K562 (cell line): ENCODE data around the gene SERTAD2. TPM values are rescaled to one million over a fixed set of nuclear protein-coding genes. Genes with fewer than 3 reads are reported as not detected.

ENCODE experiments used
- ATAC-seq: fragments of 200-7000 bp; cut with Tn5 transposase; 3 replicates; pipeline ENCODE4 v1.9.1; 2020; ENCODE audit warnings: moderate library complexity
- BruUV-seq: library from RNA; stranded (reverse); fragments of 400-500 nt; replicated peaks from 2 replicates; lab custom pipeline; 2021; lab: Mats Ljungman, UMichigan
- CTCF ChIA-PET: fragments of 300-600 bp; formaldehyde crosslinking; extraction: SDS; loops from one replicate; lab custom pipeline; 2021; ENCODE audit warnings: low intra/inter-chr PET ratio; lab: Yijun Ruan, JAX
- POLR2A ChIA-PET: fragments of 300-600, 350-650 bp; sonication (Branson Sonifier 250); formaldehyde crosslinking; extraction: SDS; loops from one replicate; lab custom pipeline; 2021; ENCODE audit warnings: antibody characterized with exemption, inconsistent platforms; lab: Yijun Ruan, JAX
- DNase-seq, 4 experiments: peaks; one replicate each; pipeline versions ENCODE4 v3.0.0 to v3.0.0-alpha.2; 2011 to 2018; ENCODE audit warnings: low spot score in 3 of 4, mixed read lengths in 3 of 4; ENCODE audit errors: extremely low read depth in 1 of 4
- FAIRE-seq: peaks from 2 replicates; lab custom pipeline; 2011; peaks lifted over from hg19 to GRCh38; lab: Jason Lieb, UNC
- H2AFZ ChIP-seq: 2 replicates; pipeline ENCODE4 v1.6.0; 2011; ENCODE audit warnings: low read depth, low read length, control low read depth, inconsistent platforms
- H3K27ac ChIP-seq: fragments of 200-600 bp; 3 replicates; pipeline ENCODE4 v1.8.0; 2011; ENCODE audit warnings: low read depth, mild to moderate bottlenecking, control low read depth, inconsistent platforms, low read length, moderate library complexity, mixed read lengths; ENCODE audit errors: extremely low read depth
- H3K27me3 ChIP-seq, 2 experiments: fragments of 300-600 bp in 1 of 2; 2 replicates in 1 of 2; 3 replicates in 1 of 2; pipeline versions ENCODE4 v1.6.0 to v1.8.0; 2011; ENCODE audit warnings: inconsistent platforms in 2 of 2, low read length in 2 of 2, mild to moderate bottlenecking in 1 of 2, mixed read lengths in 1 of 2, moderate library complexity in 1 of 2; ENCODE audit not compliant: control insufficient read depth in 2 of 2, insufficient read depth in 2 of 2
- H3K36me3 ChIP-seq: fragments of 300-600 bp; 3 replicates; pipeline ENCODE4 v1.8.0; 2011; ENCODE audit warnings: mild to moderate bottlenecking, low read length, inconsistent platforms; ENCODE audit not compliant: control insufficient read depth, insufficient read depth
- H3K4me1 ChIP-seq, 2 experiments: fragments of 200-600 bp in 1 of 2; replicated peaks in 1 of 2; 2 replicates in 1 of 2; 3 replicates in 1 of 2; pipeline versions ENCODE4 v1.5.1 to v1.8.0; 2011; ENCODE audit warnings: inconsistent platforms in 2 of 2, low read length in 2 of 2, mild to moderate bottlenecking in 1 of 2, mixed read lengths in 1 of 2, moderate library complexity in 1 of 2; ENCODE audit not compliant: control insufficient read depth in 2 of 2, insufficient read depth in 2 of 2
- H3K4me2 ChIP-seq: 2 replicates; pipeline ENCODE4 v1.6.1; 2011; ENCODE audit warnings: low read length, control low read depth, inconsistent platforms, mixed read lengths; ENCODE audit not compliant: insufficient read depth
- H3K4me3 ChIP-seq: fragments of 200-600 bp; sonication (generic), shearing (Covaris generic); 2 replicates; pipeline ENCODE4 v1.5.1; 2016; ENCODE audit warnings: control low read depth, inconsistent platforms
- H3K79me2 ChIP-seq: fragments of 200-600 bp; 3 replicates; pipeline ENCODE4 v1.8.0; 2011; ENCODE audit warnings: low read length, inconsistent platforms; ENCODE audit not compliant: control insufficient read depth, insufficient read depth
- H3K9ac ChIP-seq, 2 experiments: 2 replicates each; pipeline versions ENCODE4 v1.6.0 to v1.6.1; 2011; ENCODE audit warnings: low read depth in 2 of 2, low read length in 2 of 2, control low read depth in 1 of 2, inconsistent platforms in 1 of 2, mild to moderate bottlenecking in 1 of 2, mixed read lengths in 1 of 2; ENCODE audit not compliant: insufficient read depth in 1 of 2
- H3K9me1 ChIP-seq: one replicate; pipeline ENCODE4 v1.6.0; 2011; ENCODE audit warnings: inconsistent platforms, mild to moderate bottlenecking, low read length, moderate library complexity; ENCODE audit not compliant: control insufficient read depth, insufficient read depth
- H3K9me3 ChIP-seq: replicated peaks from 2 replicates; pipeline ENCODE4 v1.5.1; 2011; ENCODE audit warnings: low read depth, low read length, inconsistent platforms; ENCODE audit not compliant: control insufficient read depth, insufficient read depth
- H4K20me1 ChIP-seq: replicated peaks from 2 replicates; pipeline ENCODE4 v1.6.1; 2011; ENCODE audit warnings: low read length, inconsistent platforms, mixed read lengths; ENCODE audit not compliant: control insufficient read depth, insufficient read depth
- BCOR ChIP-seq: fragments of 450-650 bp; IDR thresholded peaks from 2 replicates; pipeline ENCODE4 v1.6.1; 2016
- BRD4 ChIP-seq: fragments of 200-600 bp; sonication (generic); IDR thresholded peaks from 2 replicates; pipeline ENCODE4 v1.6.1; 2017; ENCODE audit warnings: inconsistent platforms
- CSDE1 ChIP-seq, 2 experiments: fragments of 450-650 bp; IDR thresholded peaks; 2 replicates each; pipeline ENCODE4 v1.6.1; 2016; ENCODE audit warnings: mild to moderate bottlenecking in 1 of 2
- RBM25 ChIP-seq: fragments of 200-400 bp; formaldehyde crosslinking; IDR thresholded peaks from 2 replicates; pipeline ENCODE4 v1.6.1; 2018; ENCODE audit warnings: low read length, low read depth, moderate library complexity; ENCODE audit not compliant: severe bottlenecking
- WGBS: fragments of 100-300 bp; shearing (Covaris generic); methylation state at CpG from one replicate; pipeline ENCODE4 v1.1.6; 2016; ENCODE audit warnings: low coverage, mixed read lengths; ENCODE audit not compliant: insufficient coverage; ENCODE audit errors: missing lambda C conversion rate; 5-methylcytosine and 5-hydroxymethylcytosine counted together
- in situ Hi-C: fragments of 300-500 bp; cut with MboI; formaldehyde crosslinking; loops from 4 replicates; pipeline ENCODE4 v1.15.0; 2018; ENCODE audit warnings: inconsistent platforms, mixed read lengths
- intact Hi-C: fragments of 100-400 bp; cut with micrococcal nuclease; formaldehyde crosslinking; loops from 2 replicates; pipeline ENCODE4 v1.14.2; 2022
- polyA plus RNA-seq, 8 experiments: library from polyadenylated mRNA; depleted of rRNA in 4 of 8; stranded (reverse) in 5 of 8; unstranded in 3 of 8; fragments of >200 nt; fragmentation: Nextera tagmentation in 2 of 8; fragmentation: Illumina TruSeq in 1 of 8; extraction: Ambion mirVana in 2 of 8; extraction: Trizol in 1 of 8; gene quantifications; 2 replicates each; pipeline versions ENCODE4 v1.2.1 to v1.2.3, GENCODE V29; 2011 to 2014; ENCODE audit warnings: inconsistent platforms in 1 of 8, missing spikeins in 1 of 8
- total RNA-seq, 7 experiments: library from RNA; depleted of rRNA in 6 of 7; stranded (reverse); fragments of >200 nt in 6 of 7; fragmentation: Illumina TruSeq in 2 of 7; extraction: Trizol in 2 of 7; gene quantifications; 2 replicates each; pipeline versions ENCODE4 v1.2.1 to v1.2.3, GENCODE V29; 2011 to 2021; ENCODE audit warnings: low replicate concordance in 1 of 7
- TF ChIP-seq, protein P1 (sequence below), 2 experiments: fragments of 450-650 bp in 1 of 2; sonication (generic) in 1 of 2; formaldehyde crosslinking in 1 of 2; IDR thresholded peaks in 1 of 2; conservative IDR thresholded peaks in 1 of 2; 2 replicates each; pipeline versions ENCODE4 v1.6.1 to v1.8.1; 2016 to 2023; ENCODE audit warnings: mild to moderate bottlenecking in 2 of 2, moderate library complexity in 2 of 2, inconsistent platforms in 1 of 2, missing genetic modification reagents in 1 of 2

Gene SERTAD2
- total and polyA plus RNA-seq, 9 of the 15 experiments (the other 6 are each of a cell fraction or from before 2014, with no cell fraction given), result 3.0 to 12.5 (median 6.1) TPM

DNA sequence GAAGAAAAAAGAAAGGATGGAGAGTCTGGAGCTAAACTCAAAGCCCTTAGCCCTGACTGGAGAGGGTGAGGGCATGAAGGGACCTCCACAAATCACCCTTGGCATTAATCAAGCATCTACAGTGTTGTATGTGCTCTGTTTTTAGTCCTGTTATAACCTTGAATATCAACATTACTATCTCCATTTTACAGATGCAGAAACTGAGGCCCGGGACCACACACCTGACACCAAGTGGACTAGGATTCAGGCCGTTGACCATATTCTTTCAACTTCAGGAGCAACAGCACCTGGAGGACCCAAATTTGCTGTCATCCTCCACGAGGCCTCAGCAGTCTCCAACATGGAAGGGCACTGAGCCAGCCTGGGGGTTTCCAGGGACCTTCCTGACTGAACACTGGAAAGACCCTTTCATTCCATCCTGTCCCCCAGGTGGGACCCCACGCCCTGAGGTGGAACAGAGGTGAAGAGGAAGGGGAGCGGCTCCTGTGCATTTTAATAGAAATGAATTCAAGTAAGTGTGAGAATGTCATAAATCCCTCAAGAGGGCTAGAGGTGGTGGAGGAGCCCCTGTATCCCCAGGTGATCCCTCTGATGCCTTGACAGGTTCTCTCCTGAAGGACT lies 41.0 kb downstream of the SERTAD2 start:
- DNase-seq (no peak), FAIRE-seq (no peak), ATAC-seq (no peak)
- POLR2A ChIA-PET, result interaction anchor here (0.6 kb wide), 1 partner anchor 37 kb away, joined by 3 read pairs; no protein-coding TSS in a partner anchor
- intact Hi-C loops (no loop called here), in situ Hi-C loops (no loop called here)
- Histone ChIP-seq H4K20me1 (no peaks in the 10 kb centered on the region), H3K4me1 (peaks cover 14 to 21% of the 10 kb centered on the region in 2 experiments; a peak in 4 of 5 replicates), H3K36me3 (no peaks in the 10 kb centered on the region), H3K27me3 (no peaks in the 10 kb centered on the region), H3K27ac (no peak overlapping the region), H3K4me2 (no peak overlapping the region), H2AFZ (no peak overlapping the region), H3K9me3 (no peaks in the 10 kb centered on the region), H3K9ac (peak overlapping the region in 1 of 2 experiments; percentile 2; a peak in 1 of 4 replicates), H3K4me3 (no peak overlapping the region), H3K79me2 (no peaks in the 10 kb centered on the region), H3K9me1 (no peaks in the 10 kb centered on the region)
- WGBS, result 54% methylated on average over 5 of the region's 5 CpGs
- TF ChIP-seq RBM25, result peak; percentile 70
- TF ChIP-seq BRD4, result no peak
- no peak for TF ChIP-seq CSDE1 (IDR thresholded peaks at IDR 0.05)
- 0 out of 2 replicates have a peak, but pooled peaks have one; percentile 13 for TF ChIP-seq BCOR
- TF ChIP-seq, protein P1, sequence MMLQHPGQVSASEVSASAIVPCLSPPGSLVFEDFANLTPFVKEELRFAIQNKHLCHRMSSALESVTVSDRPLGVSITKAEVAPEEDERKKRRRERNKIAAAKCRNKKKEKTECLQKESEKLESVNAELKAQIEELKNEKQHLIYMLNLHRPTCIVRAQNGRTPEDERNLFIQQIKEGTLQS (IDR thresholded peaks at IDR 0.05), result no peak
- TF ChIP-seq, protein P1 (CRISPR knock-in tag; conservative IDR thresholded peaks at IDR 0.05), result no peak
- CTCF ChIA-PET, result no interaction called here
- no TSS peak for BruUV-seq
